ENCODE data around the gene PACS2.

PACS2 gene

GRCh38 chr14:105446971-105447370 lies 132.4 kb downstream of the PACS2 start:
- no peak for DNase-seq
